PFSK-1 (cell line): Measurements from ENCODE around the gene CCDC196.

Experiments
- FOXP2 ChIP-seq: optimal IDR thresholded peaks from 2 replicates; pipeline ENCODE3; 2011; ENCODE audit warnings: borderline replicate concordance, control low read depth, inconsistent platforms; ENCODE audit not compliant: insufficient read depth; ENCODE audit errors: extremely low read length, extremely low read depth
- POLR2AphosphoS5 ChIP-seq: IDR thresholded peaks from 2 replicates; pipeline ENCODE4 v1.6.1; 2012; ENCODE audit warnings: low read depth, mild to moderate bottlenecking, control low read depth, low read length, moderate library complexity
- SIN3A ChIP-seq: IDR thresholded peaks from 2 replicates; pipeline ENCODE4 v1.6.1; 2012; ENCODE audit warnings: mild to moderate bottlenecking, low read length, moderate library complexity, borderline replicate concordance; ENCODE audit not compliant: insufficient read depth
- TAF1 ChIP-seq: IDR thresholded peaks from 2 replicates; pipeline ENCODE4 v1.6.1; 2012; ENCODE audit warnings: low read length, control low read depth, borderline replicate concordance; ENCODE audit not compliant: insufficient read depth

GRCh38 chr14:66482873-66483272 is 3.3 kb upstream of the CCDC196 start:
- no peak for TF ChIP-seq FOXP2
- TF ChIP-seq POLR2AphosphoS5 = no peak
- TF ChIP-seq TAF1 = no peak
- TF ChIP-seq SIN3A = no peak
